Stimulated activated CD4-positive, alpha-beta T cell treated with anti-CD3 and anti-CD28 coated beads, Interleukin-1b, Interleukin-23, amount 100 ng/mL, for 48 hours (primary cell): ENCODE results near the gene TRAF3.
"Not testable (repeated sequence)": the region's sequence is repeated elsewhere in the genome, so short reads cannot be mapped to it uniquely, and the experiment has no call there.

ENCODE experiments used
- DNase-seq: peaks from one replicate; pipeline ENCODE4 v3.0.0-alpha.2; 2020

Gene TRAF3

GRCh38 chr14:102831163-102831804 lies 54.0 kb downstream of the TRAF3 start:
- no peak for DNase-seq

- no peak for DNase-seq
These were observed 56.1 kb downstream of the TRAF3 start for GRCh38 chr14:102833341-102833740.

GRCh38 chr14:102833991-102834390 lies 56.7 kb downstream of the TRAF3 start:
- no peak for DNase-seq

- DNase-seq = no peak
These were observed 58.7 kb downstream of the TRAF3 start for GRCh38 chr14:102835959-102836358.

- not testable (repeated sequence) for DNase-seq
These were observed 59.9 kb downstream of the TRAF3 start for GRCh38 chr14:102837120-102837519.

GRCh38 chr14:102838501-102838900 lies 61.3 kb downstream of the TRAF3 start:
- no peak for DNase-seq

GRCh38 chr14:102840115-102840514 lies 62.9 kb downstream of the TRAF3 start:
- DNase-seq = no peak

GRCh38 chr14:102840771-102841528 lies 63.7 kb downstream of the TRAF3 start:
- no peak for DNase-seq

GRCh38 chr14:102848830-102849525 lies 71.7 kb downstream of the TRAF3 start:
- no peak for DNase-seq

GRCh38 chr14:102849526-102850379 lies 72.5 kb downstream of the TRAF3 start:
- no peak for DNase-seq

- DNase-seq = no peak
These were observed 76.4 kb downstream of the TRAF3 start for GRCh38 chr14:102853648-102854047.

GRCh38 chr14:102854091-102854703 lies 76.9 kb downstream of the TRAF3 start:
- no peak for DNase-seq

GRCh38 chr14:102856179-102856578 lies 78.9 kb downstream of the TRAF3 start:
- DNase-seq = no peak

- DNase-seq = no peak
These were observed 80.2 kb downstream of the TRAF3 start for GRCh38 chr14:102857444-102857843.

- DNase-seq = no peak
These were observed 82.7 kb downstream of the TRAF3 start for GRCh38 chr14:102859911-102860310.

GRCh38 chr14:102862154-102862773 lies 85.0 kb downstream of the TRAF3 start:
- no peak for DNase-seq

- no peak for DNase-seq
These were observed 86.1 kb downstream of the TRAF3 start for GRCh38 chr14:102863381-102863780.

GRCh38 chr14:102865916-102866315 lies 88.7 kb downstream of the TRAF3 start:
- DNase-seq = not testable (repeated sequence)

GRCh38 chr14:102866982-102867761 lies 89.9 kb downstream of the TRAF3 start:
- DNase-seq = no peak

- DNase-seq = no peak
These were observed 90.8 kb downstream of the TRAF3 start for GRCh38 chr14:102867826-102868580.
